GM12892 (cell line): Measurements from ENCODE around the gene C15orf61.

Experiments used
- POLR2A ChIP-seq: IDR thresholded peaks from 2 replicates; pipeline ENCODE4 v1.6.1; 2011; ENCODE audit warnings: low read depth, low read length, control low read depth
- POLR2AphosphoS5 ChIP-seq: IDR thresholded peaks from 2 replicates; pipeline ENCODE4 v1.6.1; 2011; ENCODE audit warnings: low read depth, low read length, control low read depth
- TAF1 ChIP-seq: IDR thresholded peaks from 2 replicates; pipeline ENCODE4 v1.6.1; 2011; ENCODE audit warnings: low read depth, mild to moderate bottlenecking, control low read depth, low read length, borderline replicate concordance

DNA sequence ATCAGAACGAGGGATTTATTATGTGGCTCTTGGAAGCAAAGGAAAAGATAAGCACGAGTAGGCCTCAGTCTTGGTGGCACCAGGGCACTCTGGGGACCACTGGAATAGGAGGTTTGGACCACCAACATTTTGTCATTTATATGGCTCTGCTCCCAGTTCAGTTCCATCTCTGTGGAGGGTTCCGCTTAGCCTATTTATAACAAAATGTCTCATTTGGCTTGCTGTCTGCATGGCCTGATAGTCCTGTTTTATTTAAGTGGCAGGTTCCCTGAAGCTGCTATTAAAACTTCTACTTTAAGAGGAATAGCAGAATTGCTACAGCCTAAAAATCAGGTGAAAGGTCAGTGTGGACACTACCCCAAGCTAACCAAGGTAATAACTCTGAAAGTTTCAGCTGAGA lies 48.7 kb downstream of the C15orf61 start:
- TF ChIP-seq POLR2AphosphoS5 = no peak
- TF ChIP-seq POLR2A = no peak
- no peak for TF ChIP-seq TAF1
